Limb (tissue), 2 donors: Measurements from ENCODE around the gene LPAR1.

Source experiments
- DNase-seq, 2 donors: peaks; one replicate each; pipeline ENCODE4 v3.0.0-alpha.2; 2016; ENCODE audit errors: extremely low spot score in 2 of 2

LPAR1 gene

DNA sequence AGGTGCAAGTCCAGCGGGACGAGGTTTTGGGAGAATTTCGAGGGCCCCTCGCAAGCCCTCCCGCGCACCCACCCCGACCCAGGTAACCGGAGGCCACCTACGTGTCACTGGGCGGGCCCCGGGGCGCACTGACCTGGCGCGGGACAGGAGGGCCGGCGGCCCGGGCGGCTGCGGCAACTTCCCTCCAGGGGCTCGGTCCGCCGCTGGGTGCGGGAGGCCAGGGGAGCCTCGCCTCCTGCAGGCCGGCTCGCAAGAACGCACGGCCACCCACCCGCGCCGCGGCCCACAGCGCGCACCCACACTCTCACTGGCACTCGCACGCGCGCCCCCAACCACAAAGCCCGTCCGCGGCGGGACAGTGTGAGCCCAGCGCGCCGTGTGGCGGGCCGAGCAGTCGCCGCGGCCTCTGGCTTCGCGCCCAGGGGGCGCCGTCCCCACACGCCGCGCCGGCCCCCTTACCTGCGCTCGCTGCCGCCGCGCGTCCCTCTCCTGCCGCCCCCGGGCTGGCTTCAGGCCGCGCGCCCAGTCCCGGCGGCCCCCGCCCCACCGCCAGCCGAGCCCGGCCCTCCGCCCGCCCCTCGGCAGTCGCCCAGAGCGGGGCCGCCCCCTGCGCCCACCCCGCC, 451 bp downstream of the LPAR1 start:
- DNase-seq, result peak; percentile 44 to 81

DNA sequence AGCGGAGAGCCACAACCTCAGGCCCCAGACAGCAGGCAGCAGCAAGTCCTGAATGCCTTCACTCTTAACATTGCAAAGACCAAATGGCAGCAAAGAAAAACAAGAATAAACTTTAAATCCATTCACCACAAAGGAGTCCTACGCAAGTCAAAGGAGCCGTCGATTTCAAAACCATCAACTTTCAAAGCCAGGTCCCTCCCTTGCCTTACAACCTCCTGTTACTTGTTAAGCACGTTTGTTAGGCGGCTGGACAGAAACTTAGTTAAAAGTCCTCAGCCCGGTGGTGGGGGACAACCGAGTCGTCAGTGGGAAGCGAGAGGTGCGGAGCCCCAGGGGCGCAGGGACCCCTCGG, 938 bp downstream of the LPAR1 start:
- DNase-seq, result no peak

DNA sequence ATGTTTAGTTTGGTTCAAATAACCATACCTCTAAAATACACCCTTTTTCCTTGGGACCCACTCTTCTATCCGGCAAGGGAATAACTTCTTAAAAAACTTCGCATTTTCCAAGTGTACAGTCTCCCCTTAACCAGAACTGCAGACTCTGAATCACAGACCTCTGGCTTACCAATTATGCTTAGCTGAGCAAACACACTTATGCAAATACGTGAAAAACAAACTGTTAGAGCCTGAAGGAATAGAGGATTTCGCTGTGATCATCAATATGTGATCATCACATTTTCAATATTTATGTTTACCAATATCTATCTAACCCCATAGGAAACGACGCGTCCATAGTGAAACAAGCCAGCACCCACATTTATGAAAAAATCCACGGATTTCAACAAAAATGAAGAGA, 1.3 kb downstream of the LPAR1 start:
- no peak for DNase-seq

DNA sequence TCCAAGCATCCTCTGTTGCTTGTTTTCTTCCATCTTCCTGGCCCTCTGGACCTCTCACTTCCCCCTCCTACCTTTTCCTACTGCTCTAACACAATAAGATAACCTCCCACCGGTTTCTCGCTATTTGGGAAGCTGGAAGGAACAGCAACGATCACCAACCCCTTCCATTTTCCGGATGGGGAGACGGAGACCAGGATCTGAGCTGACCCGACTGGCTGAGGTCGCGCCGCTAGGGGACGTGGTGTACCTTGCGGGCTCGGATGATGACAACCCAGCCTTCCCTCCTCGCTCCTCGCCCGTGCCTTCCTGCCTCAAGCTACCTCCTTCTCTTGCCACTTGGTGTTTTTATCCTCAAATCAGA, 1.9 kb downstream of the LPAR1 start:
- DNase-seq, result peak; percentile 51 to 64

DNA sequence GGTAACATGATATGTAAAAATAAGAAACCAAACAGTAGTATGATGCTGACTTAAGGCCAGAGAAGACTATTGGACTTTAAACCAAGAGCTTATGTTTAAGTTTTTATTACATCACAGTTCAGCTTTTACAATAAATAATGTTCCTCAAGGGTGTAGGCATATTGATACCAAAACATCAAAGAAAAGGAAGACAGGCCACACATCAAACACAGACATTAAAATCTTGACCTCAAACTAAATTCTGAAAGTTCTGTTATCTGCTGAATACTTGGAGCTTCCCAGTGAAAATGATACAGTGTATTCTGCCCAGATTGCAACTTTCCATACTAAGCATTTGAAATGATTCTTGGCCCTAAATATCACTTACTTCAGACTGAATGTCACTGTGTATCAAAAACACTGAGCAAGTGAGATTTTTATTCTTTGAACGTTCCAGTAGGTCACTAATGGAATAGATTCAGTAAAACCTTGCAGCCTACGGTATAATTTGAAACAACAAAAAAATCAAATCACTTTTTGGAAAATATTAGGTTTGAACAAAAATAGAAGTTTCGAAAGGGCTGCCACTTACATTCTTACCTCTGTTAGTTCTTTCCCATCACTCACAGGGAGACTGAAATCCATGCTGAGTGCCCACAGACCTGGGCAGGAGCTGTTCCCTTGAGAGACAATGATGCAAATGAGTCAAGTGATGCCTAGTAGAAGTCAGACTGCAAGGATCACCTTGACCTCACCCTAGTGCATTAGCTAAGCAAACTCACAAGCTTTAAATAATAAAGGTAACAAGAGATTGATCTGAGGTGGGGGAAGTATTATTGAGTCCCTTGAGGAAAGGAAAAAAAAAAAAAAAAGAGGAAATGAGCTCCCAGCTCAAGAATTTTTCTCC, 2.5 kb downstream of the LPAR1 start:
- no peak for DNase-seq

DNA sequence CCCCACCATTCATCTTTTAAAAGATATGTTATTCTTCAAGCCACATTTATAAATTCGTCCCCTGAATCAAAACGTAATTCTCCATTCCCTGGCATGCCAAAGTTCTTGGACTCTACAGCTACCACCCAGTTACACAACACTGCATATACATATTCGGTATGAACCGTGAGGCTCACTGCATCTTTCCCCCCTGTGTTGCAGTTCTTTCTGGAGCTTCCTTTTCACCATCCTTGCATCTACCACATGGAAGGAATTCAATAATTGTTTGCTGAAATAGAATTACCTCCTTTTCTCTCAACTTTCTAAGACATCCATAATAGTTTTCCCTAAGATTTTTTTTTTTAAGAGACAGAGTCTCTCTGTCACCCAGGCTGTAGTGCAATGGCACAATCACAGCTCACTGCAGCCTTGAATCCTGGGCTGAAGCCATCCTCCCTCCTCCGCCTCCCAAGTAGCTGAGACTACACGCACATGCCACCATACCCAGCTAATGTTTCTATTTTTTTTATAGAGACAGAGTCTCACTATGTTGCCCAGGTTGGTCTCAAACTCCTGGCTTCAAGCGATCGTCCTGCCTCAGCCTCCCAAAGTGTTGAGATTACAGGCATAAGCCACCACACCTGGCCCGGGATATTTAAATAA, 3.3 kb downstream of the LPAR1 start:
- DNase-seq, result no peak

DNA sequence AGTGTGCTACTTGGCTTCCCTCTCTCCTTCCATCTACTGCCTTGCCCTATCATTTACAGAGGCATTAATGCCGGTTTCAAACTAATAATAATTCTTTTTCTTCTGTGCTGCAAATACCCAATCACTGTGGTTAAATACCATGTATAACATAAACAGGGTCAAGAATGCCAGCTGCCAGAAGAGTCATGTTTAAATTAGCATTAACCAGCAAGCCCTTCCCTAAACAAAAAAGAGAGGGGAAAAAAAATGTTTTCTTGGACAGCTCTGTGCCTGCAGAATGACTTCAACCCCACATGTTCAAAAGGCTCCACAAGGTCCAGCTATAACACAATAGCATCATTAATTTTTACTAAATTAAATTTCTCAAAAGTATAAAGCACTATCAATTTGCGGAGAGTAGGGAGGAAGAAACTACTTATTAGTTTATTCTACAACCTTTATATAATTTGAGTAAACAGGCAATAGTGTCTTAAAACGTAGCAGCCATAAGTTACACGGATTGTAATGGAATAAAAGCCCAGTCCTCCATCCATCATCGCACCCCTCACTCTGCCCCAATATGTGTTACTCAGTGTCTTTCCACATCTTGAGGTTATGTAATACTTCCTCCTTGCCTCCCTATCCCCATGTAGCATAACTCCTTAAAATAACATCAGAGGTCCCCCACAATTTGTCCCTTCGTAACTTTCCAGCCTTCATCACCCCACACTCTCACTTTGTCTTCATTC, 3.9 kb downstream of the LPAR1 start:
- no peak for DNase-seq

DNA sequence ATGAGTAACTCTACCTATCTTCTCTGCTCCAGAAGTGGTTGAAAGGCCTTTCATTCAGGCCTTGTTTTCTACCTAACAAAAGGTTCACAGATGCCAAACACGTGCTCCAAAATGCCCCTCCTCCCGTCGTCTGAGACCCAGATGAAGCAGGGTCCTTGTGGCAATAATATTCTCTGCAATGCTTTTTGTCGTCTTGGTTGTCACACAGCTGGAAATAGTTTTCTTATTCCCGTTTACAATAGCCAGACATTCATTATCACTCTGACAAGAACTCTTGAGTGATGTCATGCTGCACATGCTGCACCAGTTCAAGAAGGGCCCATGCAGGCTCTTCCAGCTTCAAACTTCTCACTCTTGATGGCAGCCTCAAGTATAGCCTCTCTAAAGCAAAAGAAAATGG, 7.8 kb downstream of the LPAR1 start:
- no peak for DNase-seq

DNA sequence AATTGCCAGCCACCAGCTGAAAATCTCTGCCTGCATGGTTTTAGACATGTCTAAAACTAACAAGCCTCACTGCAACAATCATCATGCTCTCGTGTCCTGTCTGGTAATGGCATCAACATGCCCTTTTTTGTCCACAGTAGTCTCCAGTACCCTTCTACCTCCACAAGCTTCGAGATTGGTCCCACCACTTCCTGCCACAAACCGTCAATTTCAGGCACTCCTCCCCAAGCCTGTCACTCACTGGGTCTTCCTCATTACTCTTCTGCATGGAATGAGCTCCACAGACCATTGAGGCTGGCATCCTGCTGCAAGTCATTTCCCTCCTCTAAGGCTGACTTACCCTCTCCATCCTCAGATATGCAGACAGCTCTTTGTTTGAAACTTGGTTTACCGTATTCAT, 9.0 kb downstream of the LPAR1 start:
- DNase-seq, result no peak

DNA sequence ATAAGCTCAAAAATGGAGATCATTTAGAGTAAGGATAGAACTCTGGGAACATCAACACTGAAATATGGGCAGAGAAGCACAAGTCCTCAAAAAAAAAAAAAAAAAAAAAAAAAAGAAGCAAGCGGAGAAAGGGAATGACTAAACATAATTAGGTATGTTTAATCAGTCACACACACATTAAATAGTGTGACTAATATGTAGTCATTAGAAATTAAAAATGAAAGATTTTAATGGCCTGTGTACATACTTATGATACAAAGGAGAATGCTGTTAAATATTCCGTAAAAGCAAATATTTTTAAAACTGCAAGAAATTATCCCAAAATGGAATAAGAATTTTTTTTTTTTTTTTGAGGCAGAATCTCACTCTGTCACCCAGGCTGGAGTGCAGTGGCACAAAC, 10.5 kb downstream of the LPAR1 start:
- no peak for DNase-seq

DNA sequence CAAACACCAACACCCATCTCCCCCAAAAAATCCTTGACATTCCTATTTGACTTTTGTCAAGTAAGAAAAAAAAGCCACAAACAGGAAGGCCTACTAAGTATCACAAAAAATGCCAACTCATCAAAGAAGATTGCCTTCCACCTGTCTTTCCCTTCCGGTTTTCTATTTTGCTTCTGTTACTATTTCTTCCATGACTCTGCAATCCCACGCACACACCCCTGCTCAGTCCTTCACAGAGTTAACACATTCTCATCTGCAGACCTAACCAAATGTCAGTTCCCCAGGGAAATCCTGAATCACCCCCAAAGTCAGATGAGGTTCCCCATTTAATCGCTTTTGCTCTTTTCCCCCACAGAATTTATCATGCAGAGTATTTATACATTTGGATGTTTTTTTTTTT, 15.1 kb downstream of the LPAR1 start:
- DNase-seq, result no peak

DNA sequence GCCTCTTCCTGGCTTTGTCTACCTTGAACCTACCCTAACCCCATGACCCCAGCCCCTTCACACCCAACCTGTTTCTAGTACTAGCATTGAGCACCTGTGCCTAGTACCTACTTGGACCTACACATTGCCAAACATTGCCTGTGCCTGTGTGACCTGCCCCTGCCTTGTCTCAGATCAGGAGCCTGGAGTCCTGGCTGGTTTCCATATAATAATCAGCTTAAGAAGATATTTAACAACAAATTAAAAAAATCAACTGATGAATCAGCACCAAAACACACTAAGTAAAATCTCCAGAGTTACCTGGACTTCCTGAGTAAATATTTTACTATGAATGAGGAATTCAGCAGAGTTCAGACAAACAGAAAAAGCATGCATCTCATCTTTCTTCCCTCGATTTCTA, 17.7 kb downstream of the LPAR1 start:
- no peak for DNase-seq

DNA sequence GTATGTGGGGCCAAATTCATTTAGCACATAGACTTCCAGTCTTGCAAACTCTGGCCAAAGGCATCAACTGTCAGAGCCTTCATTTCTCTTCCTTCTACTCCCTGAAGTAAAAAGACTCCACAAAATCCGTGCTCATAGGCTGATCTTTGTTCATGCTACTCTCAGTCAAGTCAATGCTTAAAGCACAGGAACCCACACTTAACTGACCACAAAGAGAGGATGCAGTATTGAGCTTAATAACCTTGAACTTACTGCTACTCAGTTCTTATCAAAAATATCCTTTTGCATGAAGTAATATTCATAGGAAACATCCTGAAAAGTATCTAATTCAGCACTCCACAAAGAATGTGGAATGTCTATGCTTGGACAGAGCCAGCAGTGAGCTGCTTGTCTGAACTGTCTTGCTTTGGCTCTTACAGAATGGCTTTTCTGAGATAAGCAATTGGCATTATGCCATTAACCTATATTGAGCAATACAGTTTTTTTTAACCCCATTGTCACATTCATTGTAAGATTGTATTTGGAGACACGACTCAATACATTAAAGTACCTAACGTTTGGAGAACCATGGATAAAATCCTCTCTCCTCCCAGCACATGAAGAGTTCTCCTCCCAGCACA, 21.7 kb downstream of the LPAR1 start:
- DNase-seq, result no peak

DNA sequence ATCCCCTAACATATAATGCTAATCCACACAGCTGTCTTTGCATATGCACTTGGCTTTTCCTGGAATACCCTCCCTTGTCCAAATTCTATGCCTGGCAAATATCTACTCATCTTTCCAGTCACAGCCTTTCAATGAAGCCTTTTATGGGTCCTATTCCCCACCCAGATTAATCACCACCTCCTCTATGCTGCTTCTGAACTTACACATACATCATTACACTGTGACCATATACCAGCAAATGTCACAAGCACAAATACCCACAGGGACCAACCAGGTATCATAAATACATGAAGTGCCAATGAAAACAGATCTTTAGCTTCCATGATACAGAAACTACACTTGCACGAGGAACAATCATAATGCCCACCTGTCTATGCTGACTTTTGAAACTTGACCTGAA, 22.3 kb downstream of the LPAR1 start:
- DNase-seq, result no peak

DNA sequence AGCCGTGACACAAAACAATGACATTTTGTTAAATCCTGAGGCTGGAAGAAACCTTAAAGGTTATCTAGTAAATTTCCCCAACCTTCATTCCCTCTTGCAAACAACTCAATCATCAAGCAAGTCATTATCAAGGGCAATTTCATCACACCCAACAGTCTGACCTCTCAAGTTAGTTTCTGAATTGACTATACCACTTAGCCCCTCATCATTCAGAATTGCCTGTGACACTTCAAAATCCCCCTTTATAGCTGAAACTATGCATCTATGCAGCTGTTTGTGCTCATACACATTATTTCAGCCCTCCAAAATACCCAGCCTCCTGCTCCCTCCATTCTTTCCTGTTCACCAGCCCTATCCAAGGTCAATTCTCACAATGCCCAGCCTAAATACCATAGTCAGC, 24.6 kb downstream of the LPAR1 start:
- DNase-seq, result no peak

DNA sequence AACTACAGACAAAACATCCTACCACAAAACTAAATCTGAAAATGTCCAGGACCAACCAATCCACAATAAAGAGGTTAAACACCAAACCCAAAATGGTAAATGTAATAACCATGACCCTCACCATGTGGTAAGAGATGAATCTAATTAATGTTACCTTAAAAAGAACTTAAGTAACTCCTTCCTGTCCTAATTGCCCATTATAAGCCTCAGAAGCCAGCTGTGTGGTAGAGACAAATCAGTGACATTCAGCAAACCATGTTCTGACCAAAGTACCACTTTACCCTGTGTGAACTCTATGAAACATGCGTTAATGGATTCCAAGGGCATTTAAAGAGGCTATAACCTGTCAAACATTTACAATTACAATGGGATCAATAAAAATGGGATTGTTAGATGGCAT, 25.0 kb downstream of the LPAR1 start:
- no peak for DNase-seq

DNA sequence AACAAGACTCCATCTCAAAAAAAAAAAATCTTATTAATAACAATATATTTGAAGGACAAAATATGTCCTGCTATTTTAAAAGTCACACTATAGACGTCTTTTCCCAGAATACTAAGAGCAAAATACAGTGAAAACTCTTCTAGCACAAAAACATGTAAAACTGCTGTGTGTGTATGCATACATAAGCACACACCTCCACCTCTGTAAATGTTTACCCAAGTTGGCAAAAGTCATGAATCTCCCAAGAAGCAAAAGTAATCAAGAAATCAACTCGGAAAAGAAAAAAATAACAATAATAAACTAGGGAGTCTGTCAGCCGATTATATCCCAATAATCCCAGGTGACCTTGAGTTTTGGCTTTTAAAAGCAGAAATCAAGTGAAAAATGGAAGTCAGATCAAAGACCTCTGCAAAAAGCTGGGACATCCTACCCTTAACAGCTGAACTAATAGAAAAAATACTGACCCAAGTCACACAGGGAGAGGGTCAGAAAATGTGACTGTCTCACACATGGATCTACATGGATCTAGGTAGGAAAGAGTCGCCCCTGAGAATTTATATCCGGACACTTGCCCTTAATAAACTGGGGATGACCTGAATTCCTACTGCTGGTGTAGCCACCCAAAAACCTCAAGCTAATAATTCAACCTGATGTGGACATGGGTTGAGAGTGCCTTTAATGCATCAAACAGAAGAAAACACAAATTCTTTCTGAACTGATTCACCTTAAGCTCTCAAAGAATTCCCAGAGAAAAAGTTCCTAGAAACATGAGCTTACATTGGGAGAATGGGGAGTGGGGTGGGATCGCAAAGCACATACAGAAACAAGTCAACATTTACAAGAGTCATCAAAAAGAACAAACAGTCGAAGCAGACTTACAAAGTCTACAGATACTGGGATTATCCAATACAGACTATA, 29.9 kb downstream of the LPAR1 start:
- DNase-seq, result no peak

DNA sequence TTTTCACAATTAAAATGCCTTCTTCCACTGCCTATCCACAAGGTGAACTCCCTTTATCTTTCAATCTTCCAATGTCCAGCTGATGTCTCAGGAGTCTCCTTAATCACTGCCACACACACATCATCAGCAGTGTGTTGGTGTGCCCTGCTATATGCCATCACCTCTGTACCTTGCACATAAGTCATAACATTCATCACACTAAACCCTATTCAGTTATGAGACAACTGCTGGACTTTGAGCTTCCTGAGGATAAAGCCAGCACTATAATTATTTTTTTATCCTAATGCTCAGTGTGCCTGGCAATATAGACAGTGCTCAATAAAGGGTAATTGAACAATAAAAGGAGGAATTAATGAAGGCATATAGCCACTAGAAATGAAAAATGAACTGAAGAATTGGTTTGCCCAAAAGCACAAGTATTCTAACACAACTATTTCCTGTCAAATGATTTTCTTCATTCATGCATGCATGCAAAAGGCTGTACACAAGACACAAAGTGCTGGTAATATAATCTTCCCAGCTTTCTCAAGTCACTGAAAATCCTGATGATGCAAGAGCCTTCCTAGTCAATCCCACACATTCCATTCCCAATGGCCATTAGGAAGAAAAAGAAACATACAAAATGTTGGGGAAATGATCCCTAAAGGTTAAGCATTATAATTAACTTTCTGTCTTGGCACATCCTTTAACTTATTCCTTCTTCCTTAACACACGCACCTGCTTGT, 32.4 kb downstream of the LPAR1 start:
- no peak for DNase-seq

DNA sequence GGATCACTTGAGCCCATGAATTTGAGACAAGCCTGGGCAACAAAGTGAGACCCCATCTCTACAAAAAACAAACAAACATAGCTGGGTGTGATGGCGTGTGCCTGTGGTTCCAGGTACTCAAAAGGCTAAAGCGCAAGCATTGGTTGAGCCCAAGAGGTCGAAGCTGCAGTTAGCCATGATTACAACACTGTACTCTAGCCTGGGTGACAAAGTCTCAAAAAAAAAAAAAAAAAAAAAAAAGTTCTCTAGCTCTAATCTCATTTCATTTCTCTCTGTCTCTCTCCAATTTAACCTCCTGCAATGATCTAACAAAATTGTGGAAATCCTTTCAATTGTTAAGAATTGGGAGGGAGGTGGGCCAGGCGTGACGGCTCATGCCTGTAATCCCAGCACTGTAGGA, 33.3 kb downstream of the LPAR1 start:
- no peak for DNase-seq

DNA sequence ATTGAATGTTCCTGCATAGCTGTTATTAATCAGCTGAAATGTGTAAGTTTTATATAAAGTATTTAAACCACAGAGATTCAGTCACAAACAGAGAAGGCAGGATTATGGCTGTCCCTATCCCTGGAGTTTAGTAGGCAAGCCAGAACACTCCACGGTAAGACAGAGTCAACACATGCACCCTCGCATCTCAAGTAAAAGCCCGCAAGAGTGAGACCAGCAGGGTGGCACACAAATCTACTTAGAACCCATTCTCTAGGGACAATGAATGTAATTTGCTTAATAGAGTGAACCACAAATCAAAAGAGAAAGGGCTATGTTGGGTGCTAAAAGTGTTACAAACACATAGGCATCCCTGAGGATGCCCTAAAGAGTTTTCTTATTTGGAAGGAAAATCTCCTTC, 35.1 kb downstream of the LPAR1 start:
- DNase-seq, result no peak
